ENCODE results near the gene TTC17. TPM values are rescaled to one million over a fixed set of nuclear protein-coding genes. Genes with fewer than 3 reads are reported as not detected.

TTC17 gene
- total RNA-seq, 1 experiment from 2014 or later, result 42.1 TPM

DNA sequence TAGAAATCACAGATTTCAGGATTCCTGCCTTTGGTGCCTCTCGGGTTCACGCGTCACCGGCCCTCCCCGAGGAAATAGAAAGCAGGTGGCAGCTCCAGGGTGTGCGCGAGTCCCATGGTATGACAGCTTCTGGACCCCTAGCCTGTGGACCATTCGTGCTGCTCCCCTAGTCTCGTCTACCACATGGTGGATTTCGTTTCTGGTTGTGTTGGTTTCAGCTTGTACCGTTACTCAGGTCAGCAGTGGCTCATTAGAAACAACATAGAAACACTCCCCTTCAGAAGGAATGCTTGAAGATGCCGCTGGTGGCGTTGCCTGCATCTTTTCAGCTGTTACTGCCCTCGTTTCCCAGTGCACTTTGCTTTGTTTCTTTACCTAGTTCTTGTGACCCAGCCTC, 700 bp downstream of the TTC17 start:
- no peak for TF ChIP-seq EZH2 (IDR thresholded peaks at IDR 0.05; ENCODE audit: low read length, unreplicated experiment)
- no peak for TF ChIP-seq CTCF (conservative IDR thresholded peaks at IDR 0.05; ENCODE audit: low read depth, low read length)
- TF ChIP-seq EZH2phosphoT487 (IDR thresholded peaks at IDR 0.05; ENCODE audit: borderline replicate concordance, low read length), result no peak
- H3K4me2 ChIP-seq (ENCODE audit: low read length), result peak overlapping the region; percentile 95
- intact Hi-C loops (cut with micrococcal nuclease), result loop anchor here (5.0 kb wide), 1 partner anchor 47 kb away; the partner anchor contains the start of gene API5
- H2AFZ ChIP-seq (ENCODE audit: low read length), result peak overlapping the region; percentile 96
- H3K4me1 ChIP-seq (ENCODE audit: insufficient read depth, low read length), result peaks cover 22% of the 10 kb centered on the region
- H3K9me3 ChIP-seq (ENCODE audit: low read length), result no peaks in the 10 kb centered on the region
- H4K20me1 ChIP-seq (ENCODE audit: low read length), result peaks cover 20% of the 10 kb centered on the region; the same call in 1 of the 2 replicates
- H3K36me3 ChIP-seq (ENCODE audit: low read depth, low read length), result no peaks in the 10 kb centered on the region
- peak overlapping the region; percentile 93 for H3K9ac ChIP-seq (ENCODE audit: low read length)
- H3K27me3 ChIP-seq (ENCODE audit: low read length), result no peaks in the 10 kb centered on the region
- BruUV-seq (replicated peaks), result no TSS peak
- H3F3A ChIP-seq (ENCODE audit: low read length, unreplicated experiment), result no peaks in the 10 kb centered on the region
- no peaks in the 10 kb centered on the region for H3K9me2 ChIP-seq (replicated peaks; ENCODE audit: low read length)
- H3K4me3 ChIP-seq (ENCODE audit: low read length), result peak overlapping the region; percentile 94
- H3K79me2 ChIP-seq (ENCODE audit: low read length), result peaks cover 57% of the 10 kb centered on the region
- ChIA-PET POLR2A (ENCODE audit: unreplicated experiment) (interaction anchor here (1.5 kb wide), 1 partner anchor 17 kb away, joined by 7 read pairs; no protein-coding TSS in a partner anchor), CTCF (interaction anchor here (1.2 kb wide), 1 partner anchor 48 kb away, joined by 7 read pairs; the partner anchor contains the start of gene API5)
- DNase-seq (peak; percentile 23), ATAC-seq (peak; percentile 47)
- H3K27ac ChIP-seq (ENCODE audit: low read length), result peak overlapping the region; percentile 50

DNA sequence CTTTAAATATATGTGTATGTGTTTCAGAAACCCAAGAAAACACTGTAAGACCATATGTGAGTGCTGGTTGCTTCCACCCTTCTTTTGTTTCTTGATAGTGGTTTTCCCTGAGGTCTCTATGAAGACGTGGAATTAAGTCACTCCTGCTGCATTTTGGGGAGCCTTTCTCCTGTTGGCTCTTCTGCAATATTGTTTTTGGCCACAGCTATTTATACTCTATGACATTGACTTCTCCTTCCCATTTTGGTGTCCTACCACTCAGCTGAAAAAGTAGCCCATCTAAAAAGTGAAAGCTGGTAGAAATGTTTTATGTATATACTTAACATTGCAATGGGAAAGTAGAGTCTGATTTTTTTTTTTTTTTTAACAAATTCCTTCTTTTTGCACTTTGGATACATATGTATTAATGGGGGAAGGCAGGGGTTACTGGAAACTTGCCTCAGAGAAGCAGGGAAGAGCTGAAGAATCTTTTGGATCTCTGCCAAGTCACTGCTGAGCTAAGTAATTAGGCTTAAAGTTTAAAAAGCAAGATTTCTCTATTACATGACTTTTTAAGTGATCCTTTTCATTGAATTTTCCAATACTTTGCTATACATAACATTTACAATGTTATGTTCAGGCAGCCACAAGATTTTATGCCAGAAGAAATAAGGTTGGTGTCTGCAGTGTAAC, 1.8 kb downstream of the TTC17 start:
- no peak for TF ChIP-seq CTCF (conservative IDR thresholded peaks at IDR 0.05; ENCODE audit: low read depth, low read length)
- no peak for TF ChIP-seq EZH2 (IDR thresholded peaks at IDR 0.05; ENCODE audit: low read length, unreplicated experiment)
- TF ChIP-seq EZH2phosphoT487 (IDR thresholded peaks at IDR 0.05; ENCODE audit: borderline replicate concordance, low read length), result no peak
- Histone ChIP-seq H3F3A (ENCODE audit: low read length, unreplicated experiment) (no peaks in the 10 kb centered on the region), H3K9ac (ENCODE audit: low read length) (no peak overlapping the region), H3K4me3 (ENCODE audit: low read length) (peak overlapping the region; percentile 94), H3K9me3 (ENCODE audit: low read length) (no peaks in the 10 kb centered on the region), H3K27ac (ENCODE audit: low read length) (no peak overlapping the region), H3K4me2 (ENCODE audit: low read length) (peak overlapping the region; percentile 95), H3K27me3 (ENCODE audit: low read length) (no peaks in the 10 kb centered on the region), H3K9me2 (replicated peaks; ENCODE audit: low read length) (no peaks in the 10 kb centered on the region), H3K4me1 (ENCODE audit: insufficient read depth, low read length) (peaks cover 22% of the 10 kb centered on the region), H3K36me3 (ENCODE audit: low read depth, low read length) (peaks cover 1% of the 10 kb centered on the region; the same call in 1 of the 2 replicates), H3K79me2 (ENCODE audit: low read length) (peaks cover 66% of the 10 kb centered on the region), H2AFZ (ENCODE audit: low read length) (no peak overlapping the region), H4K20me1 (ENCODE audit: low read length) (peaks cover 20% of the 10 kb centered on the region; the same call in 1 of the 2 replicates)
- ATAC-seq (no peak), DNase-seq (no peak)
- ChIA-PET POLR2A (ENCODE audit: unreplicated experiment) (interaction anchor here (0.6 kb wide), 1 partner anchor 65 kb away, joined by 3 read pairs; no protein-coding TSS in a partner anchor), CTCF (interaction anchor here (1.4 kb wide), 1 partner anchor 49 kb away, joined by 5 read pairs; the partner anchor contains the start of gene API5)
- intact Hi-C loops (cut with micrococcal nuclease), result no loop called here
- no TSS peak for BruUV-seq (replicated peaks)

- H3K79me2 ChIP-seq (ENCODE audit: low read length), result peaks cover 98% of the 10 kb centered on the region
- ChIA-PET POLR2A (ENCODE audit: unreplicated experiment) (no interaction called here), CTCF (no interaction called here)
- no peaks in the 10 kb centered on the region for H3F3A ChIP-seq (ENCODE audit: low read length, unreplicated experiment)
- H3K27ac ChIP-seq (ENCODE audit: low read length), result no peak overlapping the region
- DNase-seq (no peak), ATAC-seq (no peak)
- H2AFZ ChIP-seq (ENCODE audit: low read length), result no peak overlapping the region
- intact Hi-C loops (cut with micrococcal nuclease), result no loop called here
- no peaks in the 10 kb centered on the region for H3K4me1 ChIP-seq (ENCODE audit: insufficient read depth, low read length)
- H3K9me3 ChIP-seq (ENCODE audit: low read length), result no peaks in the 10 kb centered on the region
- H3K4me3 ChIP-seq (ENCODE audit: low read length), result no peak overlapping the region
- H3K36me3 ChIP-seq (ENCODE audit: low read depth, low read length), result peaks cover 4% of the 10 kb centered on the region; the same call in 1 of the 2 replicates
- H3K9me2 ChIP-seq (replicated peaks; ENCODE audit: low read length), result no peaks in the 10 kb centered on the region
- BruUV-seq (replicated peaks), result no TSS peak
- H4K20me1 ChIP-seq (ENCODE audit: low read length), result peaks cover 14% of the 10 kb centered on the region
- no peaks in the 10 kb centered on the region for H3K27me3 ChIP-seq (ENCODE audit: low read length)
- H3K4me2 ChIP-seq (ENCODE audit: low read length), result no peak overlapping the region
- TF ChIP-seq EZH2phosphoT487 (IDR thresholded peaks at IDR 0.05; ENCODE audit: borderline replicate concordance, low read length), result no peak
- no peak for TF ChIP-seq CTCF (conservative IDR thresholded peaks at IDR 0.05; ENCODE audit: low read depth, low read length)
- TF ChIP-seq EZH2 (IDR thresholded peaks at IDR 0.05; ENCODE audit: low read length, unreplicated experiment), result no peak
- H3K9ac ChIP-seq (ENCODE audit: low read length), result no peak overlapping the region
Observed at GRCh38 chr11:43366677-43367076, 8.0 kb downstream of the TTC17 start.

Measured in PC-3 (cell line).